Trophoblast cell (in vitro differentiated cells and primary cell): ENCODE measurements around the gene ZDHHC20.

Experiments used
- DNase-seq, 2 donors: peaks; one replicate each; pipeline ENCODE4 v3.0.0-alpha.2; 2016
- H2AFZ ChIP-seq: 2 replicates; pipeline ENCODE4 v1.6.1; 2013; ENCODE audit warnings: low read length, moderate library complexity, mild to moderate bottlenecking; ENCODE audit not compliant: insufficient read depth, poor library complexity
- H2AK5ac ChIP-seq: 2 replicates; pipeline ENCODE4 v1.6.1; 2013; ENCODE audit warnings: mild to moderate bottlenecking, low read length
- H2BK120ac ChIP-seq: 2 replicates; pipeline ENCODE4 v1.6.1; 2013; ENCODE audit warnings: low read length, mild to moderate bottlenecking, moderate library complexity; ENCODE audit not compliant: insufficient read depth, poor library complexity
- H2BK12ac ChIP-seq: 2 replicates; pipeline ENCODE4 v1.6.1; 2013; ENCODE audit warnings: mild to moderate bottlenecking, low read length, moderate library complexity
- H2BK5ac ChIP-seq: 2 replicates; pipeline ENCODE4 v1.6.1; 2013; ENCODE audit warnings: low read length, low read depth, moderate library complexity, mild to moderate bottlenecking; ENCODE audit not compliant: poor library complexity
- H3K14ac ChIP-seq: 2 replicates; pipeline ENCODE4 v1.6.1; 2013; ENCODE audit warnings: mild to moderate bottlenecking, low read length
- H3K18ac ChIP-seq: 2 replicates; pipeline ENCODE4 v1.6.1; 2013; ENCODE audit warnings: mild to moderate bottlenecking, low read length
- H3K23ac ChIP-seq: 2 replicates; pipeline ENCODE4 v1.6.1; 2013; ENCODE audit warnings: low read length
- H3K27ac ChIP-seq: 2 replicates; pipeline ENCODE4 v1.5.1; 2013; ENCODE audit warnings: low read depth, mild to moderate bottlenecking, inconsistent platforms, low read length, moderate library complexity
- H3K27me3 ChIP-seq: 2 replicates; pipeline ENCODE4 v1.6.1; 2013; ENCODE audit warnings: inconsistent platforms, mild to moderate bottlenecking, low read length, moderate library complexity; ENCODE audit not compliant: insufficient read depth
- H3K36me3 ChIP-seq, 2 experiments: 1 replicate in 1 of 2; 2 replicates in 1 of 2; pipeline ENCODE4 v1.6.1; 2013; ENCODE audit warnings: low read length in 2 of 2, mild to moderate bottlenecking in 2 of 2, moderate library complexity in 1 of 2; ENCODE audit not compliant: insufficient read depth in 2 of 2, control insufficient read depth in 1 of 2
- H3K4ac ChIP-seq: 2 replicates; pipeline ENCODE4 v1.6.1; 2013; ENCODE audit warnings: low read depth, mild to moderate bottlenecking, low read length, moderate library complexity
- H3K4me1 ChIP-seq, 2 experiments: 1 replicate in 1 of 2; 2 replicates in 1 of 2; pipeline ENCODE4 v1.6.1; 2013; ENCODE audit warnings: low read length in 2 of 2, mild to moderate bottlenecking in 2 of 2, moderate library complexity in 1 of 2; ENCODE audit not compliant: insufficient read depth in 2 of 2, control insufficient read depth in 1 of 2
- H3K4me2 ChIP-seq: 2 replicates; pipeline ENCODE4 v1.6.1; 2013; ENCODE audit warnings: inconsistent platforms, mild to moderate bottlenecking, low read length, moderate library complexity
- H3K4me3 ChIP-seq: 2 replicates; pipeline ENCODE4 v1.5.1; 2013; ENCODE audit warnings: mild to moderate bottlenecking, low read depth, low read length, inconsistent platforms
- H3K79me1 ChIP-seq: one replicate; pipeline ENCODE4 v1.6.1; 2013; ENCODE audit warnings: low read length
- H3K79me2 ChIP-seq: 2 replicates; pipeline ENCODE4 v1.6.1; 2013; ENCODE audit warnings: low read length, mild to moderate bottlenecking; ENCODE audit not compliant: control insufficient read depth, insufficient read depth, poor library complexity
- H3K9ac ChIP-seq: 2 replicates; pipeline ENCODE4 v1.6.1; 2013; ENCODE audit warnings: mild to moderate bottlenecking, low read length
- H3K9me3 ChIP-seq: 2 replicates; pipeline ENCODE4 v1.6.1; 2013; ENCODE audit warnings: low read depth, mild to moderate bottlenecking, control low read depth, inconsistent platforms, low read length; ENCODE audit not compliant: insufficient read depth
- H4K12ac ChIP-seq: 2 replicates; pipeline ENCODE4 v1.6.1; 2013; ENCODE audit warnings: low read depth, mild to moderate bottlenecking, low read length, moderate library complexity
- H4K8ac ChIP-seq: 2 replicates; pipeline ENCODE4 v1.6.1; 2013; ENCODE audit warnings: low read depth, mild to moderate bottlenecking, low read length, moderate library complexity
- H4K91ac ChIP-seq: one replicate; pipeline ENCODE4 v1.6.1; 2013; ENCODE audit warnings: low read depth, mild to moderate bottlenecking, low read length, moderate library complexity
- WGBS: extraction: QIAGEN DNeasy Blood & Tissue Kit; methylation state at CpG from one replicate; pipeline ENCODE4 v1.1.7; 2013; ENCODE audit warnings: missing lambda C conversion rate; ENCODE audit not compliant: insufficient read length, insufficient coverage; ENCODE audit errors: extremely low coverage; 5-methylcytosine and 5-hydroxymethylcytosine counted together

ZDHHC20 gene

DNA sequence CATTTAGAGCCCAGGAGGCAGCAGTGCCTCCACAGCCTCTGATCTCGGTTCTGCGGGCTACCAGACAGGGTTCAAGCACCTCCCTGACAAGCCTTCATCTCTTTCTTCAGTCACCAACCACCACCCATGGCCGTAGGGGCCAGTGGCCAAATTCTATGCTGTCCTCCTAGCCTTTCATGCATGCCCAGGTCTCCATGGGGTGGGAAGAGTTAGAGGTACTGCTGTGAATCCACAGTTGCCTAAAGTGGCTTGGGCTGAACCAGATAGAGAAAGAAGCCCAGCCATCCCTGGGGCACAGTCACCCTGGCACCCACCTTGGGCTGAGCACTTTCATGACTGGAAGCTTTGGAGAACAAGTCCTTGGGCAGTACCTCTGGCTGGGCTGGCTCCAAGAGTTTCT lies 97.4 kb downstream of the ZDHHC20 start:
- Histone ChIP-seq H3K9ac (no peak overlapping the region), H3K4ac (no peak overlapping the region), H4K12ac (no peak overlapping the region), H3K27me3 (no peaks in the 10 kb centered on the region), H2BK12ac (no peak overlapping the region), H2BK5ac (no peak overlapping the region), H4K8ac (no peak overlapping the region), H3K14ac (no peak overlapping the region), H3K4me1 (peaks cover 0 to 6% of the 10 kb centered on the region in 2 experiments), H3K27ac (no peak overlapping the region), H3K9me3 (peaks cover 5% of the 10 kb centered on the region), H3K79me2 (no peaks in the 10 kb centered on the region), H3K36me3 (no peaks in the 10 kb centered on the region), H2BK120ac (no peak overlapping the region), H3K18ac (no peak overlapping the region), H3K4me3 (no peak overlapping the region), H3K23ac (no peak overlapping the region), H3K4me2 (no peak overlapping the region), H4K91ac (no peak overlapping the region), H2AFZ (no peak overlapping the region), H3K79me1 (no peaks in the 10 kb centered on the region), H2AK5ac (no peak overlapping the region)
- no peak for DNase-seq
- no CpG with 5 or more reads among the region's 3 CpGs for WGBS

DNA sequence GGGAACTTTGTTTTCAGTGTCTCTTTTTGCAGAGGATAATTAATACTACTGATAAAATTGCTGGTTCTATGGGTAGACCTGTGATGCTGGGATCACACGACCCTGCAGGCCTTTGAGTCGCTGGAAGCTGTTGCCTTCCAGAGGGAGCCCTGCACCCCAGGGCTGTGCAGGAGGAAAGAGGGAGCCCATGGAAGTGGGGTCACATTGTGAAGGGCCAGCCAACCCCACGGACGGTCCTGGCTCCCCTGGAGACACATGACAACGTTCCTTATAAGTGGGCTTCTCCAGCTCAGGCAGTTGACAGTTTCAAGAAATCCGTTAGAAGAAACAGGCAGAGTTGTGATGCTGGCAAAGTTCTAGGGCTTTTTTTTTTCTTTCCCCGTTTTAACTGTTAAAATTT lies 98.0 kb downstream of the ZDHHC20 start:
- no peaks in the 10 kb centered on the region for H3K79me2 ChIP-seq
- H4K91ac ChIP-seq, result no peak overlapping the region
- H2BK120ac ChIP-seq, result no peak overlapping the region
- no peak overlapping the region for H2BK12ac ChIP-seq
- H3K27ac ChIP-seq, result no peak overlapping the region
- H3K79me1 ChIP-seq, result no peaks in the 10 kb centered on the region
- H4K8ac ChIP-seq, result no peak overlapping the region
- H3K9me3 ChIP-seq, result peaks cover 5% of the 10 kb centered on the region
- no peak overlapping the region for H3K9ac ChIP-seq
- WGBS, result no CpG with 5 or more reads among the region's 7 CpGs
- no peak overlapping the region for H3K4me3 ChIP-seq
- no peak overlapping the region for H2AFZ ChIP-seq
- H2AK5ac ChIP-seq, result no peak overlapping the region
- DNase-seq, result no peak
- no peak overlapping the region for H3K18ac ChIP-seq
- no peaks in the 10 kb centered on the region for H3K27me3 ChIP-seq
- no peak overlapping the region for H4K12ac ChIP-seq
- no peak overlapping the region for H3K4me2 ChIP-seq
- no peak overlapping the region for H2BK5ac ChIP-seq
- H3K23ac ChIP-seq, result no peak overlapping the region
- H3K4me1 ChIP-seq, result peaks cover 0 to 6% of the 10 kb centered on the region in 2 experiments
- H3K36me3 ChIP-seq, result no peaks in the 10 kb centered on the region
- H3K4ac ChIP-seq, result no peak overlapping the region
- H3K14ac ChIP-seq, result no peak overlapping the region

DNA sequence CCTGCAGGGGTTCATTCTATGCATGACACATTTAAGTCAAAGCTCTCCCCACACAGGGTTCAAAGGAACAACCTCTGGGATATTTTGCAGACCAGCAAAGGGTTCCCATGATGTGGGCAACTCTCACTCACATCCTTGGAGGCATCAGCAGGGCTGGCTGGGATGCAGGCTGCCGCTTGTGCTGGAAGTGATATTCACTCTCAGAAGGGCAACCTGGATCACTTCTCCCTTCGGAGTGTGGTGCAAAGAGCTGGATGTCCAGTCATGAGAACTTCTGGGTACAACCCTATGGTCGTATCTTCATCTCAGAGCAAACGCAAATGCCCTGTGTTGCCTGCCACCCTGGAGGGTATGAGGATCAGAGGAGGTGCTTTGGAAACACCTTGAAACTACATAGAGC lies 98.6 kb downstream of the ZDHHC20 start:
- Histone ChIP-seq H4K12ac (no peak overlapping the region), H3K18ac (no peak overlapping the region), H3K79me1 (no peaks in the 10 kb centered on the region), H3K4ac (no peak overlapping the region), H3K14ac (no peak overlapping the region), H4K91ac (no peak overlapping the region), H4K8ac (no peak overlapping the region), H2BK5ac (no peak overlapping the region), H3K27ac (no peak overlapping the region), H2BK120ac (no peak overlapping the region), H2BK12ac (no peak overlapping the region), H3K4me3 (no peak overlapping the region), H2AFZ (no peak overlapping the region), H3K36me3 (no peaks in the 10 kb centered on the region), H3K79me2 (no peaks in the 10 kb centered on the region), H3K27me3 (no peaks in the 10 kb centered on the region), H3K9me3 (peaks cover 5% of the 10 kb centered on the region), H2AK5ac (no peak overlapping the region), H3K23ac (no peak overlapping the region), H3K4me1 (peaks cover 0 to 3% of the 10 kb centered on the region in 2 experiments), H3K9ac (no peak overlapping the region), H3K4me2 (no peak overlapping the region)
- DNase-seq, result no peak
- no CpG with 5 or more reads among the region's 4 CpGs for WGBS

DNA sequence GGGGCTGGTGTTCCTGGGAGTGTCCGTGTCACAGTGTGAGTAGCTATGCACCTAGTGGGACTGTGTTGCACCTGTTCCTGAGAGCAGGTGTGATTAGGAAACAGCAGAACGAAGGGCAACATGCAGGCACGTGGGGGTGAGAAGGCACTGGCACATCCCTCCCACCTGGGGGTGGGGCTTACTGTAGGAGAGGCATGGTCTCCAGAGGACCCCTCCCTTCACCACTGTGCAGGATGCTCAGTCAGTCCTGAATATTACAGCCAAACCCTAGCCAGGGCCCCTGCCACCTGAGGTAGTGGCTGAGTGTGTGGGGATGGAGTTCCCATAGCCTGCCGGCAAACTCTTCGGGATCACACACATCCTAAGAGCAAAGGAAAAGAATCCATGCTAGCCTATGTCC lies 99.2 kb downstream of the ZDHHC20 start:
- no CpG with 5 or more reads among the region's 5 CpGs for WGBS
- no peaks in the 10 kb centered on the region for H3K79me2 ChIP-seq
- H2AK5ac ChIP-seq, result no peak overlapping the region
- no peak overlapping the region for H4K12ac ChIP-seq
- H3K4ac ChIP-seq, result no peak overlapping the region
- DNase-seq, result no peak
- no peak overlapping the region for H2AFZ ChIP-seq
- H3K36me3 ChIP-seq, result no peaks in the 10 kb centered on the region
- H3K4me2 ChIP-seq, result no peak overlapping the region
- H3K18ac ChIP-seq, result no peak overlapping the region
- H3K9ac ChIP-seq, result no peak overlapping the region
- no peak overlapping the region for H2BK5ac ChIP-seq
- no peak overlapping the region for H3K14ac ChIP-seq
- no peaks in the 10 kb centered on the region for H3K27me3 ChIP-seq
- H3K4me1 ChIP-seq, result no peaks in the 10 kb centered on the region
- no peak overlapping the region for H3K23ac ChIP-seq
- H3K4me3 ChIP-seq, result no peak overlapping the region
- no peak overlapping the region for H2BK120ac ChIP-seq
- H3K9me3 ChIP-seq, result peaks cover 5% of the 10 kb centered on the region
- no peaks in the 10 kb centered on the region for H3K79me1 ChIP-seq
- H2BK12ac ChIP-seq, result no peak overlapping the region
- no peak overlapping the region for H4K8ac ChIP-seq
- no peak overlapping the region for H4K91ac ChIP-seq
- no peak overlapping the region for H3K27ac ChIP-seq
